Measurements from ENCODE around the gene TMIGD1.
A peak's percentile ranks its signal among the peaks of the same experiment; 100 is the strongest.

The TMIGD1 gene, protein sequence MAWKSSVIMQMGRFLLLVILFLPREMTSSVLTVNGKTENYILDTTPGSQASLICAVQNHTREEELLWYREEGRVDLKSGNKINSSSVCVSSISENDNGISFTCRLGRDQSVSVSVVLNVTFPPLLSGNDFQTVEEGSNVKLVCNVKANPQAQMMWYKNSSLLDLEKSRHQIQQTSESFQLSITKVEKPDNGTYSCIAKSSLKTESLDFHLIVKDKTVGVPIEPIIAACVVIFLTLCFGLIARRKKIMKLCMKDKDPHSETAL

GRCh38 chr17:30333503-30334360, at the start of gene TMIGD1:
TSS of gene TMIGD1 (minus strand) at chr17:30334057. CDS start at chr17:30332133, 1,924 bp downstream.
- Histone ChIP-seq H3K4me3 (ENCODE audit: low read depth in 1 of 5, low read length in 5 of 5) (no peak within 1 kb of the TSS), H3K36me3 (ENCODE audit: control insufficient read depth in 5 of 5, insufficient read depth in 5 of 5, low read length in 5 of 5) (no peaks in the 10 kb centered on the region), H3K9me3 (ENCODE audit: control insufficient read depth in 5 of 5, low read length in 5 of 5) (no peaks in the 10 kb centered on the region), H3K4me1 (ENCODE audit: control insufficient read depth in 5 of 5, insufficient read depth in 5 of 5, low read length in 5 of 5) (peaks cover 0 to 8% (median 0%) of the 10 kb centered on the region in 5 donors), H3K27me3 (ENCODE audit: control insufficient read depth in 5 of 5, insufficient read depth in 4 of 5, low read length in 5 of 5) (peaks cover 0 to 2% (median 0%) of the 10 kb centered on the region in 5 donors), H3K9ac (ENCODE audit: low read length in 5 of 5) (no peak within 1 kb of the TSS), H3K27ac (ENCODE audit: low read depth, low read length) (no peak within 1 kb of the TSS)

- peak overlapping the region in 3 of 5 donors; percentile 7 to 30 (median 8) for H3K4me3 ChIP-seq (ENCODE audit: low read depth in 1 of 5, low read length in 5 of 5)
- H3K36me3 ChIP-seq (ENCODE audit: control insufficient read depth in 5 of 5, insufficient read depth in 5 of 5, low read length in 5 of 5), result peaks cover 13 to 20% (median 15%) of the 10 kb centered on the region in 5 donors
- H3K27ac ChIP-seq (ENCODE audit: low read depth, low read length), result no peak overlapping the region
- no peaks in the 10 kb centered on the region for H3K27me3 ChIP-seq (ENCODE audit: control insufficient read depth in 5 of 5, insufficient read depth in 4 of 5, low read length in 5 of 5)
- H3K9ac ChIP-seq (ENCODE audit: low read length in 5 of 5), result peak overlapping the region in 2 of 5 donors; percentile 26 to 39
- H3K9me3 ChIP-seq (ENCODE audit: control insufficient read depth in 5 of 5, low read length in 5 of 5), result no peaks in the 10 kb centered on the region
- H3K4me1 ChIP-seq (ENCODE audit: control insufficient read depth in 5 of 5, insufficient read depth in 5 of 5, low read length in 5 of 5), result peaks cover 0 to 50% (median 38%) of the 10 kb centered on the region in 5 donors
Observed at GRCh38 chr17:30382345-30382744, 48.5 kb upstream of the TMIGD1 start.

GRCh38 chr17:30381340-30381659, 47.4 kb upstream of the TMIGD1 start:
- peak overlapping the region; percentile 18 for H3K27ac ChIP-seq (ENCODE audit: low read depth, low read length)
- peak overlapping the region in 3 of 5 donors; percentile 64 to 87 (median 79) for H3K9ac ChIP-seq (ENCODE audit: low read length in 5 of 5)
- H3K36me3 ChIP-seq (ENCODE audit: control insufficient read depth in 5 of 5, insufficient read depth in 5 of 5, low read length in 5 of 5), result peaks cover 10 to 13% (median 12%) of the 10 kb centered on the region in 5 donors
- H3K9me3 ChIP-seq (ENCODE audit: control insufficient read depth in 5 of 5, low read length in 5 of 5), result no peaks in the 10 kb centered on the region
- peak overlapping the region; percentile 62 to 93 (median 84) for H3K4me3 ChIP-seq (ENCODE audit: low read depth in 1 of 5, low read length in 5 of 5)
- no peaks in the 10 kb centered on the region for H3K27me3 ChIP-seq (ENCODE audit: control insufficient read depth in 5 of 5, insufficient read depth in 4 of 5, low read length in 5 of 5)
- H3K4me1 ChIP-seq (ENCODE audit: control insufficient read depth in 5 of 5, insufficient read depth in 5 of 5, low read length in 5 of 5), result peaks cover 3 to 60% (median 49%) of the 10 kb centered on the region in 5 donors

- Histone ChIP-seq H3K4me1 (ENCODE audit: control insufficient read depth in 5 of 5, insufficient read depth in 5 of 5, low read length in 5 of 5) (peaks cover 3 to 60% (median 49%) of the 10 kb centered on the region in 5 donors), H3K9ac (ENCODE audit: low read length in 5 of 5) (peak overlapping the region; percentile 8 to 88 (median 79))
Observed at GRCh38 chr17:30380643-30381339, 46.9 kb upstream of the TMIGD1 start.

GRCh38 chr17:30379903-30380381, 46.1 kb upstream of the TMIGD1 start:
- Histone ChIP-seq H3K4me1 (ENCODE audit: control insufficient read depth in 5 of 5, insufficient read depth in 5 of 5, low read length in 5 of 5) (peaks cover 3 to 60% (median 49%) of the 10 kb centered on the region in 5 donors), H3K27ac (ENCODE audit: low read depth, low read length) (peak overlapping the region; percentile 85), H3K27me3 (ENCODE audit: control insufficient read depth in 5 of 5, insufficient read depth in 4 of 5, low read length in 5 of 5) (no peaks in the 10 kb centered on the region), H3K9ac (ENCODE audit: low read length in 5 of 5) (peak overlapping the region; percentile 8 to 88 (median 84)), H3K9me3 (ENCODE audit: control insufficient read depth in 5 of 5, low read length in 5 of 5) (no peaks in the 10 kb centered on the region), H3K36me3 (ENCODE audit: control insufficient read depth in 5 of 5, insufficient read depth in 5 of 5, low read length in 5 of 5) (peaks cover 0 to under 1% (median 0%) of the 10 kb centered on the region in 5 donors), H3K4me3 (ENCODE audit: low read depth in 1 of 5, low read length in 5 of 5) (peak overlapping the region; percentile 62 to 93 (median 84))

More at GRCh38 chr17:30380643-30381339, 46.9 kb upstream of the TMIGD1 start:
- H3K36me3 ChIP-seq (ENCODE audit: control insufficient read depth in 5 of 5, insufficient read depth in 5 of 5, low read length in 5 of 5), result peaks cover 6 to 9% (median 8%) of the 10 kb centered on the region in 5 donors
- peak overlapping the region; percentile 62 to 93 (median 84) for H3K4me3 ChIP-seq (ENCODE audit: low read depth in 1 of 5, low read length in 5 of 5)
- H3K9me3 ChIP-seq (ENCODE audit: control insufficient read depth in 5 of 5, low read length in 5 of 5), result no peaks in the 10 kb centered on the region
- H3K27me3 ChIP-seq (ENCODE audit: control insufficient read depth in 5 of 5, insufficient read depth in 4 of 5, low read length in 5 of 5), result no peaks in the 10 kb centered on the region
- peak overlapping the region; percentile 85 for H3K27ac ChIP-seq (ENCODE audit: low read depth, low read length)

GRCh38 chr17:30379303-30379902, 45.5 kb upstream of the TMIGD1 start:
- H3K27me3 ChIP-seq (ENCODE audit: control insufficient read depth in 5 of 5, insufficient read depth in 4 of 5, low read length in 5 of 5), result no peaks in the 10 kb centered on the region
- peak overlapping the region; percentile 85 for H3K27ac ChIP-seq (ENCODE audit: low read depth, low read length)
- peak overlapping the region; percentile 8 to 88 (median 84) for H3K9ac ChIP-seq (ENCODE audit: low read length in 5 of 5)
- no peaks in the 10 kb centered on the region for H3K36me3 ChIP-seq (ENCODE audit: control insufficient read depth in 5 of 5, insufficient read depth in 5 of 5, low read length in 5 of 5)
- H3K4me3 ChIP-seq (ENCODE audit: low read depth in 1 of 5, low read length in 5 of 5), result peak overlapping the region; percentile 62 to 93 (median 84)
- H3K4me1 ChIP-seq (ENCODE audit: control insufficient read depth in 5 of 5, insufficient read depth in 5 of 5, low read length in 5 of 5), result peaks cover 3 to 60% (median 49%) of the 10 kb centered on the region in 5 donors
- H3K9me3 ChIP-seq (ENCODE audit: control insufficient read depth in 5 of 5, low read length in 5 of 5), result no peaks in the 10 kb centered on the region

DNA sequence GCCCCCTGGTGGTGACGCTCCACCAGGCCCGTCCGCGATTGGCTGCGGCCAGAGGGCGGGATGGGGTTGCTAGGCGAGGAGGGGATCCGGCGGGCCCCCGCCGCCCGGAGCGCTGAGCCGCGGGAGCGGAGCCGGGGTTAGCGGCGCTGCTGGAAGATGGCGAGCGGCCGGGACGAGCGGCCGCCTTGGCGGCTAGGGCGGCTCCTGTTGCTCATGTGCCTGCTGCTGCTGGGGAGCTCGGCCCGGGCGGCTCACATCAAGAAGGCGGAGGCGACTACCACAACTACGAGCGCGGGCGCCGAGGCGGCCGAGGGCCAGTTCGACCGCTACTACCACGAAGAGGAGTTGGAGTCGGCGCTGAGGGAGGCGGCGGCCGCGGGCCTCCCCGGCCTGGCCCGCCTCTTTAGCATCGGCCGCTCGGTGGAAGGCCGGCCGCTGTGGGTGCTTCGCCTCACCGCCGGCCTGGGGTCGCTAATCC, 45.0 kb upstream of the TMIGD1 start, which contains the start of gene CPD:
CPD (plus strand) TSS at position 103 of the 478 bp plus-strand sequence; CDS start at position 157, 54 bp downstream.
- H3K4me1 ChIP-seq (ENCODE audit: control insufficient read depth in 5 of 5, insufficient read depth in 5 of 5, low read length in 5 of 5), result peaks cover 3 to 58% (median 49%) of the 10 kb centered on the region in 5 donors
- H3K27ac ChIP-seq (ENCODE audit: low read depth, low read length), result peak within 1 kb of the TSS; percentile 85
- no peaks in the 10 kb centered on the region for H3K36me3 ChIP-seq (ENCODE audit: control insufficient read depth in 5 of 5, insufficient read depth in 5 of 5, low read length in 5 of 5)
- peak within 1 kb of the TSS; percentile 80 to 88 (median 84) for H3K9ac ChIP-seq (ENCODE audit: low read length in 5 of 5)
- H3K27me3 ChIP-seq (ENCODE audit: control insufficient read depth in 5 of 5, insufficient read depth in 4 of 5, low read length in 5 of 5), result no peaks in the 10 kb centered on the region
- peak within 1 kb of the TSS; percentile 73 to 93 (median 85) for H3K4me3 ChIP-seq (ENCODE audit: low read depth in 1 of 5, low read length in 5 of 5)
- no peaks in the 10 kb centered on the region for H3K9me3 ChIP-seq (ENCODE audit: control insufficient read depth in 5 of 5, low read length in 5 of 5)

DNA sequence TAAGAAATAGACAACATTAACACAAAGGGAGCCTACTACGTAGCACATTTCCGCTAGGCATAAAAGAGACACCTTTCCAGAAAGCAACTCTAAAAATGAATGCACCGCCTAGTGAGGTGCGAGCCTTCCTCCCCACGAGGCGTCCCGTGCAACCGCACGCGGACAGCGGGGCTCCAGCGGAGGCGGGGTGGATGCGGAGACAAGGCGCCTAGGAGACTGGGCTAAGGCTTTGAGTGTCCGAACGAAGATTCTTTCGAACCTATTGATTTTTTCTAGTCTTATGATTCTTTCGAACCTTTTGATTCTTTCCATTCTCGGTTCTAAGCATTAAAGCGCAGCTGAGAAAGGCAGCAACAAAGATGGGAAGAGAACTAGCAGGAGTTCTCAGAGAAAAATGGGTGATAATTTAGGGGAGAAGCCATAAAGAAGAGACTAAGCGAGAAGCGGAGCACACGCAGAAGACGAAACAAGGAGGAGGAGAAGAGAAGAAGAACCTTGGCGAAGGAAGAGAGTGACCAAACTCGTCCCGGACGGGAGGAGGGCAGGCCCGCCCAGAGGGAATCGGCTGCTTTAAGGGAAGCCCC, 44.5 kb upstream of the TMIGD1 start:
- H3K4me1 ChIP-seq (ENCODE audit: control insufficient read depth in 5 of 5, insufficient read depth in 5 of 5, low read length in 5 of 5), result peaks cover 3 to 53% (median 48%) of the 10 kb centered on the region in 5 donors
- H3K4me3 ChIP-seq (ENCODE audit: low read depth in 1 of 5, low read length in 5 of 5), result peak overlapping the region; percentile 73 to 93 (median 85)
- H3K9ac ChIP-seq (ENCODE audit: low read length in 5 of 5), result peak overlapping the region; percentile 79 to 88 (median 81)
- H3K9me3 ChIP-seq (ENCODE audit: control insufficient read depth in 5 of 5, low read length in 5 of 5), result no peaks in the 10 kb centered on the region
- no peaks in the 10 kb centered on the region for H3K36me3 ChIP-seq (ENCODE audit: control insufficient read depth in 5 of 5, insufficient read depth in 5 of 5, low read length in 5 of 5)
- H3K27me3 ChIP-seq (ENCODE audit: control insufficient read depth in 5 of 5, insufficient read depth in 4 of 5, low read length in 5 of 5), result no peaks in the 10 kb centered on the region
- peak overlapping the region; percentile 85 for H3K27ac ChIP-seq (ENCODE audit: low read depth, low read length)
